ENCODE measurements around the gene GALNT2. TPM values are rescaled to one million over a fixed set of nuclear protein-coding genes. Genes with fewer than 3 reads are reported as not detected.

Gene GALNT2
- total RNA-seq, 1 donor from 2014 or later = 28.3 TPM

DNA sequence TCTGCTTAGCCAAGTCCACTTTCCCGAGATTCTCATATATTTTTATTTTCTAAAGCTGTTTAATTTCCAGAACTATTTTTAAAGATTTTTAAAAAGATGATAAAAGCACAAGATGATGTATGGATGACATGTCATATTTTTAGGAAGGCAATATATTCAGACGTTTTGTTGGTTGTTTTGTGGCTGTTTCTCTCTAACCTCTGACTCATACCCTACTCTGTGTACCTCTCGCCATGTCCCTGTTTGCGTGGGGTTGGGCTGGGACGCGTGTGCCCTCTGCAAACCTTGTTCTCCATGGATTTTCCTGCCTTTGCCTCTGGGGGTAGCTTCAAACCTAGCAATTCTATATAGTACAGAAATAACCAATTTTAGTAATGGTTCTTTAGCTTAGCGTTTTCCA lies 132.0 kb downstream of the GALNT2 start:
- TF ChIP-seq, protein P1, sequence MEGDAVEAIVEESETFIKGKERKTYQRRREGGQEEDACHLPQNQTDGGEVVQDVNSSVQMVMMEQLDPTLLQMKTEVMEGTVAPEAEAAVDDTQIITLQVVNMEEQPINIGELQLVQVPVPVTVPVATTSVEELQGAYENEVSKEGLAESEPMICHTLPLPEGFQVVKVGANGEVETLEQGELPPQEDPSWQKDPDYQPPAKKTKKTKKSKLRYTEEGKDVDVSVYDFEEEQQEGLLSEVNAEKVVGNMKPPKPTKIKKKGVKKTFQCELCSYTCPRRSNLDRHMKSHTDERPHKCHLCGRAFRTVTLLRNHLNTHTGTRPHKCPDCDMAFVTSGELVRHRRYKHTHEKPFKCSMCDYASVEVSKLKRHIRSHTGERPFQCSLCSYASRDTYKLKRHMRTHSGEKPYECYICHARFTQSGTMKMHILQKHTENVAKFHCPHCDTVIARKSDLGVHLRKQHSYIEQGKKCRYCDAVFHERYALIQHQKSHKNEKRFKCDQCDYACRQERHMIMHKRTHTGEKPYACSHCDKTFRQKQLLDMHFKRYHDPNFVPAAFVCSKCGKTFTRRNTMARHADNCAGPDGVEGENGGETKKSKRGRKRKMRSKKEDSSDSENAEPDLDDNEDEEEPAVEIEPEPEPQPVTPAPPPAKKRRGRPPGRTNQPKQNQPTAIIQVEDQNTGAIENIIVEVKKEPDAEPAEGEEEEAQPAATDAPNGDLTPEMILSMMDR (IDR thresholded peaks at IDR 0.05; ENCODE audit: borderline replicate concordance) = no peak
- Histone ChIP-seq H3K36me3 (peaks cover 9% of the 10 kb centered on the region), H3K27me3 (ENCODE audit: low read depth) (no peaks in the 10 kb centered on the region), H3K4me3 (no peak overlapping the region), H3K4me1 (no peaks in the 10 kb centered on the region), H3K9me3 (replicated peaks) (no peaks in the 10 kb centered on the region), H3K27ac (replicated peaks) (no peak overlapping the region)
- intact Hi-C loops (cut with micrococcal nuclease) = no loop called here
- no peak for DNase-seq

DNA sequence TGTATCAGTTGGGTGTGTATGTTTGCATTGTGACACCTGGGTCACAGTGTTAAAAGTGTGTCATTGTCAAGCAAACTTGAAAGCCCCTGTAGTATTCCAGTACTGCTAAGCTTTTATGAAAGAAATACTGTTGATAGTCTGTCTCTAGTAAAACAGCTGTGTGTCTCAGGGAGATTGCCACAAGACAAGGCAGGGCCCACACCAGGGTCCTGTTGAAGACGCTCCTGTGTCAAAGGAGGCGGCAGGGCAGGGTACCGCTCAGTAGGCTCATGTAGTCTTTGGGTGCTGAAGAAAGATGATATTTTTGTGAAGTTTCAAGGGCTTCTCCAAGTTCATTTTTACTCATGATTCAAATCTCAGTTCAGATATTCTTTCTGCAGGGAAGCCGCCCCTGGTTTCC lies 132.5 kb downstream of the GALNT2 start:
- Histone ChIP-seq H3K27ac (replicated peaks) (no peak overlapping the region), H3K4me1 (no peaks in the 10 kb centered on the region), H3K27me3 (ENCODE audit: low read depth) (no peaks in the 10 kb centered on the region), H3K4me3 (no peak overlapping the region), H3K9me3 (replicated peaks) (no peaks in the 10 kb centered on the region), H3K36me3 (peaks cover 13% of the 10 kb centered on the region)
- no peak for DNase-seq
- intact Hi-C loops (cut with micrococcal nuclease) = no loop called here
- TF ChIP-seq, protein P1 (IDR thresholded peaks at IDR 0.05; ENCODE audit: borderline replicate concordance) = no peak

DNA sequence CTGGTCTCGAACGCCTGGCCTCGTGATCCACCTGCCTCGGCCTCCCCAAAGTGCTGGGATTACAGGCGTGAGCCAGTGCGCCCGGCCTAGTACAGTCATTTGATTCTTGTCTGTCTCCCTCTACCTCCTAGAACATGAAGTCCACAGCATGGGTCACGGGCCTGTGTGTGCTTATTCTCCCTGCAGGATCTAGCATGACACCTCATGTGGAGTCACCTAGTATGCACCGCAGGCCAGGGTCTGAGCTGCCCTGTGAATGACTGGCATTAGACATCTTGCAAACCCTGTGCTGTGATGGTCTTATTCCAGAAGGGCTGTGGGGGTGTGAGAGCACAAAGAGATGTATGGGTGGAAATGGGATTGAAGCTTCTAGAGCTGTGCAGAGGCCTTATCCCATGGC lies 133.2 kb downstream of the GALNT2 start:
- Histone ChIP-seq H3K4me1 (peaks cover 7% of the 10 kb centered on the region), H3K4me3 (no peak overlapping the region), H3K9me3 (replicated peaks) (no peaks in the 10 kb centered on the region), H3K27ac (replicated peaks) (no peak overlapping the region), H3K36me3 (peaks cover 13% of the 10 kb centered on the region), H3K27me3 (ENCODE audit: low read depth) (no peaks in the 10 kb centered on the region)
- TF ChIP-seq, protein P1 (IDR thresholded peaks at IDR 0.05; ENCODE audit: borderline replicate concordance) = no peak
- intact Hi-C loops (cut with micrococcal nuclease) = no loop called here
- no peak for DNase-seq

DNA sequence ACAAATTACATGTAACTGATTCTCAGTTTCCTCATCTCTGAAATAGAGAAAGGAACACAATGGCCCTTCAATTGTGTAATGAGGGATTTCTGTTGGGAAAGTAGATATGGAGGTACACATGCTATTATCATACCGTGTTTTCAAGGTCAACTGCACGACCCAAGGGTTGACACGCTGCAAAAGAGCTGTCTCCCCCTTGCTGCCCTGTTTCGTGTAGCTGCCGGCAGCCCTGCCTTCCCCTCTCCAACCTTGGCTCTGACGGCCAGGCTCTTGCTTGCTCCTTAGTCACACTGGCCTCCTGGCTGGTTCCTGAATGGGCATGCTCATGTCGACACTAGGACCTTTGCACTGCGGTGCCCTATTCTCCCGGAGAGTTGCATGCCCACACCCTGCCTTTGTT lies 134.4 kb downstream of the GALNT2 start:
- Histone ChIP-seq H3K4me1 (peaks cover 19% of the 10 kb centered on the region), H3K9me3 (replicated peaks) (no peaks in the 10 kb centered on the region), H3K4me3 (no peak overlapping the region), H3K27ac (replicated peaks) (no peak overlapping the region), H3K36me3 (peaks cover 13% of the 10 kb centered on the region), H3K27me3 (ENCODE audit: low read depth) (no peaks in the 10 kb centered on the region)
- DNase-seq = no peak
- TF ChIP-seq, protein P1 (IDR thresholded peaks at IDR 0.05; ENCODE audit: borderline replicate concordance) = no peak
- intact Hi-C loops (cut with micrococcal nuclease) = no loop called here

DNA sequence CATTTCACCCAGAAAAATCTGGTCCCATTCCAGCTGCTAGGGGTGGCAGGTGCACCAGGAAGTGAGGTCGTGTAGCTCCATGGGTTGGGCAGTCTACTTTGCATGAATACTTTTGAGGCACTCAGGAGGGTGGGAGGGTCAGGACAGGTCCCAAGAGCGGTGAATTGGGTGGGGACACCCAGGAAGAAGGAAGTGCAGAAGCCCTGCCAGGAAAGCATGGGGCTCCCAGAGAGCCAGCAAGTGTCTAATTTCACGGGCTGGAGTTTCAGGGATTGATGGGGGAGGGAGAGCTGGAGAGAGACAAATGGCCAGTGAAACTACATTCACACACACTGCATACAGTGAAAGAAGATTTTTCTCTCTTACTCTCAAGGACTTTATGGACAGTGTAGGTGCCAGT lies 137.8 kb downstream of the GALNT2 start:
- no peak overlapping the region for H3K27ac ChIP-seq (replicated peaks)
- DNase-seq = no peak
- H3K36me3 ChIP-seq = peaks cover 13% of the 10 kb centered on the region
- TF ChIP-seq, protein P1 (IDR thresholded peaks at IDR 0.05; ENCODE audit: borderline replicate concordance) = no peak
- H3K4me1 ChIP-seq = peaks cover 42% of the 10 kb centered on the region
- no peaks in the 10 kb centered on the region for H3K9me3 ChIP-seq (replicated peaks)
- intact Hi-C loops (cut with micrococcal nuclease) = no loop called here
- H3K27me3 ChIP-seq (ENCODE audit: low read depth) = no peaks in the 10 kb centered on the region
- no peak overlapping the region for H3K4me3 ChIP-seq

Data from left ventricle myocardium inferior (tissue), 1 donor.